IMR-90 (cell line): ENCODE measurements around the gene NCKIPSD. TPM values are rescaled to one million over a fixed set of nuclear protein-coding genes. Genes with fewer than 3 reads are reported as not detected.

Experiments
- ATAC-seq: fragments of 200-7000 bp; cut with Tn5 transposase; 2 replicates; pipeline ENCODE4 v1.9.1; 2020; ENCODE audit warnings: low read depth, mild to moderate bottlenecking, moderate library complexity
- BruUV-seq: library from RNA; stranded (reverse); fragments of 400-500 nt; replicated peaks from 2 replicates; lab custom pipeline; 2021; lab: Mats Ljungman, UMichigan
- CTCF ChIA-PET: fragments of 300-600 bp; formaldehyde crosslinking; extraction: SDS; loops from one replicate; lab custom pipeline; 2021; ENCODE audit warnings: antibody characterized with exemption; lab: Yijun Ruan, JAX
- POLR2A ChIA-PET: fragments of 300-600 bp; sonication (Branson Sonifier 250); formaldehyde crosslinking; loops from one replicate; lab custom pipeline; 2022; ENCODE audit warnings: antibody characterized with exemption; ENCODE audit not compliant: unreplicated experiment; lab: Charles Lee
- DNase-seq: peaks from one replicate; pipeline ENCODE4 v3.0.0; 2013
- H2AFZ ChIP-seq: replicated peaks from 2 replicates; pipeline ENCODE3; 2013; ENCODE audit warnings: low read length, mild to moderate bottlenecking; ENCODE audit not compliant: poor library complexity
- H2AK5ac ChIP-seq: 2 replicates; pipeline ENCODE4 v1.6.1; 2013; ENCODE audit warnings: low read depth, low read length, inconsistent platforms
- H2AK9ac ChIP-seq: replicated peaks from 2 replicates; pipeline ENCODE3; 2013; ENCODE audit warnings: mild to moderate bottlenecking, low read depth, low read length, moderate library complexity; ENCODE audit not compliant: poor library complexity
- H2BK120ac ChIP-seq: 2 replicates; pipeline ENCODE4 v1.6.1; 2013; ENCODE audit warnings: low read depth, low read length, inconsistent platforms
- H2BK15ac ChIP-seq: 3 replicates; pipeline ENCODE4 v1.6.1; 2013; ENCODE audit warnings: low read depth, low read length, inconsistent platforms
- H2BK20ac ChIP-seq: 2 replicates; pipeline ENCODE4 v1.6.1; 2013; ENCODE audit warnings: low read depth, mild to moderate bottlenecking, inconsistent platforms, low read length, moderate library complexity
- H2BK5ac ChIP-seq: 2 replicates; pipeline ENCODE4 v1.6.1; 2013; ENCODE audit warnings: mild to moderate bottlenecking, low read depth, low read length, inconsistent platforms; ENCODE audit not compliant: poor library complexity, severe bottlenecking
- H3K14ac ChIP-seq: replicated peaks from 2 replicates; pipeline ENCODE4 v1.6.1; 2013; ENCODE audit warnings: low read depth, low read length, inconsistent platforms
- H3K18ac ChIP-seq: 2 replicates; pipeline ENCODE4 v1.6.1; 2013; ENCODE audit warnings: low read depth, low read length, control low read depth
- H3K23ac ChIP-seq: 2 replicates; pipeline ENCODE4 v1.6.1; 2013; ENCODE audit warnings: low read depth, low read length, inconsistent platforms
- H3K27ac ChIP-seq: 2 replicates; pipeline ENCODE4 v1.5.1; 2013; ENCODE audit warnings: mild to moderate bottlenecking, control low read depth, low read length; ENCODE audit not compliant: insufficient read depth
- H3K27me3 ChIP-seq: 2 replicates; pipeline ENCODE4 v1.6.1; 2013; ENCODE audit warnings: low read length; ENCODE audit not compliant: control insufficient read depth, insufficient read depth
- H3K36me3 ChIP-seq: 2 replicates; pipeline ENCODE4 v1.6.1; 2013; ENCODE audit warnings: low read length, mixed read lengths; ENCODE audit not compliant: control insufficient read depth, insufficient read depth
- H3K4ac ChIP-seq: 2 replicates; pipeline ENCODE4 v1.6.1; 2013; ENCODE audit warnings: low read depth, low read length, inconsistent platforms
- H3K4me1 ChIP-seq: 2 replicates; pipeline ENCODE4 v1.6.1; 2013; ENCODE audit warnings: low read length, mixed read lengths; ENCODE audit not compliant: control insufficient read depth, insufficient read depth
- H3K4me2 ChIP-seq: 2 replicates; pipeline ENCODE4 v1.6.1; 2013; ENCODE audit warnings: low read depth, mild to moderate bottlenecking, control low read depth, low read length, moderate library complexity
- H3K4me3 ChIP-seq: 2 replicates; pipeline ENCODE4 v1.5.1; 2013; ENCODE audit warnings: low read depth, mild to moderate bottlenecking, control low read depth, low read length, moderate library complexity; ENCODE audit not compliant: insufficient read depth
- H3K56ac ChIP-seq: 2 replicates; pipeline ENCODE4 v1.6.1; 2013; ENCODE audit warnings: low read length, inconsistent platforms; ENCODE audit not compliant: insufficient read depth; ENCODE audit errors: extremely low read depth
- H3K79me1 ChIP-seq, 2 experiments: 2 replicates each; pipeline ENCODE4 v1.6.1; 2013; ENCODE audit warnings: low read length in 2 of 2, inconsistent platforms in 1 of 2, low read depth in 1 of 2
- H3K9ac ChIP-seq: 2 replicates; pipeline ENCODE4 v1.6.1; 2013; ENCODE audit warnings: low read depth, low read length, control low read depth
- H3K9me1 ChIP-seq: 2 replicates; pipeline ENCODE4 v1.6.1; 2013; ENCODE audit warnings: low read length, inconsistent platforms; ENCODE audit not compliant: insufficient read depth
- H3K9me3 ChIP-seq: 2 replicates; pipeline ENCODE4 v1.6.1; 2013; ENCODE audit warnings: low read length; ENCODE audit not compliant: control insufficient read depth, insufficient read depth
- H4K20me1 ChIP-seq: 2 replicates; pipeline ENCODE4 v1.6.1; 2013; ENCODE audit warnings: low read length, inconsistent platforms; ENCODE audit not compliant: insufficient read depth
- H4K5ac ChIP-seq: 2 replicates; pipeline ENCODE4 v1.6.1; 2013; ENCODE audit warnings: mild to moderate bottlenecking, low read depth, low read length, control low read depth
- H4K8ac ChIP-seq, 2 experiments: 2 replicates each; pipeline ENCODE4 v1.6.1; 2013; ENCODE audit warnings: low read depth in 2 of 2, low read length in 2 of 2, control low read depth in 1 of 2, inconsistent platforms in 1 of 2
- H4K91ac ChIP-seq: 2 replicates; pipeline ENCODE4 v1.6.1; 2013; ENCODE audit warnings: low read depth, low read length, inconsistent platforms; ENCODE audit not compliant: insufficient read depth
- RCOR1 ChIP-seq: IDR thresholded peaks from 2 replicates; pipeline ENCODE4 v1.6.1; 2012; ENCODE audit warnings: mild to moderate bottlenecking, low read length, improper control_type of control experiment; ENCODE audit not compliant: insufficient replicate concordance
- USF2 ChIP-seq: fragments of 150-350 bp; IDR thresholded peaks from 2 replicates; pipeline ENCODE4 v1.6.1; 2017; ENCODE audit warnings: mild to moderate bottlenecking, antibody characterized with exemption, low read length, low read depth
- WGBS, 2 experiments: methylation state at CpG; one replicate each; pipeline versions ENCODE4 v1.1.5 to v1.1.7; 2013; ENCODE audit warnings: missing lambda C conversion rate in 2 of 2; ENCODE audit not compliant: insufficient read length in 1 of 2; ENCODE audit errors: extremely low coverage in 2 of 2; 5-methylcytosine and 5-hydroxymethylcytosine counted together
- dilution Hi-C: fragments of 300-500 bp; cut with HindIII; formaldehyde crosslinking; loops from one replicate; pipeline ENCODE4 v1.14.3; 2018; ENCODE audit warnings: low sequenced_read_pairs; ENCODE audit not compliant: unreplicated experiment
- in situ Hi-C: fragments of 300-500 bp; cut with MboI; formaldehyde crosslinking; loops from 3 replicates; pipeline ENCODE4 v1.14.3; 2019; ENCODE audit warnings: low sequenced_read_pairs, inconsistent platforms, mixed read lengths
- intact Hi-C: fragments of 100-400 bp; cut with micrococcal nuclease; formaldehyde crosslinking; loops from 2 replicates; pipeline ENCODE4 v1.10.0; 2022
- polyA plus RNA-seq, 3 experiments: library from polyadenylated mRNA; depleted of rRNA; stranded (reverse); fragments of >200 nt; gene quantifications; 2 replicates each; pipeline ENCODE4 v1.2.3, GENCODE V29; 2012; ENCODE audit warnings: low replicate concordance in 1 of 3
- total RNA-seq: library from RNA; depleted of rRNA; stranded (reverse); fragments of >200 nt; gene quantifications from 2 replicates; pipeline ENCODE4 v1.2.3, GENCODE V29; 2012

NCKIPSD gene
- total and polyA plus RNA-seq, 2 of the 4 experiments (the other 2 are of a cell fraction) = 21.0 to 38.3 TPM

- Histone ChIP-seq H3K4me3 (no peak overlapping the region), H2AK9ac (no peak overlapping the region), H3K18ac (no peak overlapping the region), H3K27ac (no peak overlapping the region), H2BK15ac (no peak overlapping the region), H3K14ac (no peak overlapping the region), H3K4me1 (peaks cover 7% of the 10 kb centered on the region), H3K9ac (no peak overlapping the region), H3K79me1 (peaks cover 14 to 19% of the 10 kb centered on the region in 2 experiments; a peak in 3 of 4 replicates), H3K4ac (no peak overlapping the region), H4K91ac (no peak overlapping the region), H3K56ac (no peak overlapping the region), H3K27me3 (no peaks in the 10 kb centered on the region), H4K8ac (no peak overlapping the region), H2BK20ac (no peak overlapping the region), H2BK120ac (no peak overlapping the region), H3K9me3 (no peaks in the 10 kb centered on the region), H2AK5ac (no peak overlapping the region), H3K9me1 (no peaks in the 10 kb centered on the region), H2BK5ac (no peak overlapping the region), H2AFZ (no peak overlapping the region), H3K4me2 (no peak overlapping the region), H3K23ac (no peak overlapping the region), H4K20me1 (peaks cover 2% of the 10 kb centered on the region), H3K36me3 (peaks cover 4% of the 10 kb centered on the region; the same call in 1 of the 2 replicates), H4K5ac (no peak overlapping the region)
- CTCF ChIA-PET = no interaction called here
- 77% methylated on average over 27 of the region's 38 CpGs; no CpG with 5 or more reads in 1 of the 2 experiments for WGBS, 2 experiments
- dilution Hi-C loops = no loop called here
- POLR2A ChIA-PET = no interaction called here
- in situ Hi-C loops = no loop called here
- no peak for DNase-seq
- no peak for ATAC-seq
- no TSS peak for BruUV-seq
- intact Hi-C loops = loop anchor here (10.0 kb wide), 1 partner anchor 195 kb away; the partner anchor contains the start of genes ATRIP, CCDC51 and TMA7
- TF ChIP-seq USF2 = no peak
- no peak for TF ChIP-seq RCOR1
Observed at GRCh38 chr3:48639944-48640606, 45.6 kb downstream of the NCKIPSD start.
